Stimulated activated naive CD4-positive, alpha-beta T cell (primary cell): ENCODE data around the gene GOLGA6L2.
"Not testable (repeated sequence)": the region's sequence is repeated elsewhere in the genome, so short reads cannot be mapped to it uniquely, and the experiment has no call there.

Source experiments
- DNase-seq, 6 experiments: peaks; one replicate each; lab custom pipeline; 2025; lab: John Stamatoyannopoulos, UW

The GOLGA6L2 gene

DNA sequence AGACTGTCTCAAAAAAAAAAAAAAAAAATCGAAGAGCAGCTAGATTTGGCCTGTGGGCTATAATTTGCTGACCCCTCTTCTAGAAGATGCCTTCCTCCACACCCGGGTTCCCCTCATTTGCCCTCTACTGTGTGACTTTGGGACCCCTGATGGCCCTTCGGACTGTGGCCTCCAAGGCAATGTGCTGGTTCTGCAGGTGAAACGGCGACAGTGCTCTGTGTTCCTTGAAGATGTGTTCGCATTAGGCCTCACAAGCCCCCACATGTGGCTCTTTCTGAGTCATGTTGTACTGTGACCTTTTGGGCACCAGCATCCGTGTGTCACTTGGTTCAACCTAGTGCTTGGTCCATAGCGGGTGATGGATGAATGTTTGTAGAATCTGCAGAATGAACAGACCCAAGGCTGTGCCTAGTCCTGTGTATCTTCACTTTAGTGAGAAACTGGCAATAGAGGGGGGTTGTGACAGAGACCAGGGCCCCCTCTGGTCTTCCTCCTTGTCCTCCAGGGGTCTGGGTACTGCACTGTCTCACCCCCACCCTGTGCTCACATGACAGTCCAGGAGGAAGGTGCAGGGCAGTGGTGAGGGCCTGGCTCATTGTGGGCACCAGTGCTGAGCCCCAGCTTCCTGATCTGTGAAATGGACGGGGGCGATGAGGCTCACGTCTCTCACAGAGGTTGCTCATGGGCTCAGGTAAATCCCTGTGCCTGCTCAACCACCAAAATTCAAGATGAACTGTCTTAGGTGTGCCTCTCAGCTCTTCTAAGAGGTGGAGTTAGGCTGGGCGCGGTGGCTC, 22.7 kb downstream of the GOLGA6L2 start:
- DNase-seq = no peak

GRCh38 chr15:23422946-23423708, 23.9 kb downstream of the GOLGA6L2 start:
- no peak for DNase-seq

DNA sequence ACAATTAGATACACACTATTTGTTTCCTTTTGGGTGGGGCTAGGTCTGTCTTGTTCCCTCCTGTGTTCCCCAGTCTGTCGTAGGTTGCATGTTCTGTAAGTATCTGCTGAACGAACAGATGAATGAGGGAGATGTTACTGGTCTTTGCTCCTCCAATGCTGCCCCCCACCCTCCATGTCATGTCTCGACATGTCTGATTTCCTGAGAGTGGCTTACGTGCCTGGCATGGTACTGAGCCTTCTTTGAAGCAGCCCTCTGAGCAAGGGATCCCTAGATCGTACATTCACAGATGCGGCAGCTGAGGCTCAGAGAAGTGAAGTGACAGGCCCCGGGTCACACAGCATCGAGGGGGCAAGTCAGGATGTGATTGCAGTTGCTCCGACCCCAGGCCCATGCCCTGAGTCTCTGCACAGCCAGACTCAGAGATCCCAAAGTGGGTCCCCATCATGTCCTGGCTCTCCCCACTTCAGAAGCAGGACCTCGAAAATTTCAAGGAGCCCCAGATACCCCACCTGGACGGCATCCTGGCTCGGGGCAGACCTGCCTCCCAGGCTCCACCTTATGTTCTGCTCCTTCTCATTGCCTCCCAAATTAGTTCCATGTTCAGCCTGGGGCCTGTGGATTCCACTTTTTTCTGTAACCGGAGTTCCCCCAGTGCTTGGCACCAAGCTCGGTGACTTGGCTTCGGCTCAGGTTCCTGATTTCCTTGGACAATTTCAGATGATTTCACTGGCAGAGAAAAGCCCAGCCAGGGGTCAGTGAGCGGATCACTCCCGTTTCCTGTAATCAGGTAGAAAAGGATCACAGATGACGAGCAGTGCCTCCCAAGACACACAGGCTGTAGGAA, 24.7 kb downstream of the GOLGA6L2 start:
- no peak for DNase-seq

- DNase-seq = no peak
Measured at GRCh38 chr15:23420806-23421575, 26.1 kb downstream of the GOLGA6L2 start.

- no peak for DNase-seq
Measured at GRCh38 chr15:23416349-23417276, 30.4 kb downstream of the GOLGA6L2 start.

GRCh38 chr15:23415866-23416265, 31.2 kb downstream of the GOLGA6L2 start:
- not testable (repeated sequence) for DNase-seq

DNA sequence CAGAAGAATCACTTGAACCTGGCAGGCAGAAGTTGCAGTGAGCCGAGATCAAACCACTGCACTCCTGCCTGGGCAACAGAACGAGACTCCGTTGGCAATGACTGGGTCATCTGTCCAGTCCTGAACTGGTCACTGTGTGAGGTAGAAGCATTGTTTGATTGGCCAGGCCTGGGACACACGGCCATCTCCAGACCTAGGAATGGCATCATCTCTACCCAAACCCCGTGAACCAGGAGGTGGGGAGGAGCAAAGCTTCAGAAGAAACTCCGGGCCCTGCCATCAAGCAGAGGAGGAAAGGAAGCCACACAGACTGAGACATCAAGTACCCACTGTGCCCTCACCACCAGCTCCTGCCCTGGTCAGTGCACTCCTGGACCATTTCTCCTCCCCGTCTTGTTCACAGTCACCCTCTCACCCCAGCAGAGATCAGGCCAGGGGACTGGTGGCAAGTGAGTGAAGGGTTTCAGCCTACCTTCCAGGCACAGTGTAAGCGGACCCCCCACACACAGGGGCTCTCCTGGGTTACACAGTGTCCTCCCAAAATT, 31.6 kb downstream of the GOLGA6L2 start:
- no peak for DNase-seq

DNA sequence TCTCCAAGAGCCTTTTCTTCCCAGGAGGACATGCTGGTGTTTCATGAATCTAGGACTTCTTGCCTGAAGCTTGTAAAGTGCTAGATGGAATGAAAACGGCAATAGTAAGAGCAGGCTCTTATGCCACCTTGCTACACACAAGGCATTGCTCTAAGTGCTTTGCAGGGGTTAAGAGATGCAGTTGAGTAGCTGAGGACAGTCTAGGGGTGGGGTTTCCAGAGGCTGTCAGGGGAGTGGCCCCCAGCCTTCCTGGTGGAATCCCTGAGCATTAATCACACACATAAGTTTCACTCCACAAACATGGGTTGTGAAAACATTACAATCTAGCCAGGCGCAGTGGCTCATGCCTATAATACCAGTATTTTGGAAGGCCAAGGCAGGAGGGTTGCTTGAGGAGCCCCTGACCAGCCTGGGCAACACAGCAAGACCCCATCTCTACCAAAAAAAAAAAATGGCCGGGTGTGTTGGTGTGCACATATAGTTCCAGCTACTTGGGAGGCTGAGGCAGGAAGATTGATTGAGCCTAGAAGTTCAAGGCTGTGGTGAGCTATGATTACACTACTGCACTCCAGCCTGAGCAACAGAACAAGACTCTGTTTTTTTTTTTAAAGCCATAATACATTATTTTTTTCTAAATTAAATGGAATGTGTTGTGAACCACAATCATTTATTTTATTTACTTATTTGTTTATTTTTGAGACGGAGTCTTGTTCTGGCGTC, 34.0 kb downstream of the GOLGA6L2 start:
- not testable (repeated sequence) for DNase-seq

DNA sequence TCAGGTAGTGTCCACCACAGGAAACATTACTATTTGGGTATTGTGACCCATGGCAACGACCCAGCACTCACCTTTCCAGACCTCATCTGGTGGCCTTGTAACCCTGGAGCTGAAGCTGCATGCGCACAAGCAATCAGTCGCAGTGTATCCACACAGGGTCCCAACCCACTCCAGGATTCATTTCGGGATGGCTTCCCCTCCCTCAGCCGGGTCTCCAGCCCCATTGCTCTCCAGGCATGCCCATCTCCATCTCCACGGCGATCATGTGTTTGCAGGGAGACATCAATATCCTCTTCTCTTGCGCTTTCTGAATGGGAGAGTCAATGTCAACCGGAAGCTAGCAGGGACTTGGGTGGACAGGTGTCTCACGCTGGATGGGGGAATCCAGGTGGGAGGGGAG, 35.2 kb downstream of the GOLGA6L2 start:
- DNase-seq = no peak

DNA sequence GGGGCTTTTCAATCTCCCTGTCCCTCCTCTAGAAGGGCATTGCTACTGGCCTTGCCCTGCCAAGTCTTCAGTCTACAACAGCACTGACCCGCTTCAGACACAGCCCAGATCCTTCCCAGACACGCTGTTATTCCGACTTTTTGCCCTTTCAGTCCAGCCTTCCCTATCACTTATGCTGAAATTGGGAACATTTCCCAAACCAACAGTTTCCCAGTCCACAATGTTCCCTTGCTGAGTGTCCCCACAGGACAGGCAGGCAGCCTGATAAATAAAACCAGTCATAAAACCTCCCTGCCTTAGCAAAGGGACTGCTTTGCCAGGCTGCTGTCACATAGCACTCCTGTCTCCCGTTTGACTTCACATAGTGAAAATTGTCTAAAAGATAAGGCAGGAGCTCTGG, 43.5 kb downstream of the GOLGA6L2 start:
- DNase-seq = no peak

- DNase-seq = no peak
Measured at GRCh38 chr15:23402544-23402943, 44.5 kb downstream of the GOLGA6L2 start.

DNA sequence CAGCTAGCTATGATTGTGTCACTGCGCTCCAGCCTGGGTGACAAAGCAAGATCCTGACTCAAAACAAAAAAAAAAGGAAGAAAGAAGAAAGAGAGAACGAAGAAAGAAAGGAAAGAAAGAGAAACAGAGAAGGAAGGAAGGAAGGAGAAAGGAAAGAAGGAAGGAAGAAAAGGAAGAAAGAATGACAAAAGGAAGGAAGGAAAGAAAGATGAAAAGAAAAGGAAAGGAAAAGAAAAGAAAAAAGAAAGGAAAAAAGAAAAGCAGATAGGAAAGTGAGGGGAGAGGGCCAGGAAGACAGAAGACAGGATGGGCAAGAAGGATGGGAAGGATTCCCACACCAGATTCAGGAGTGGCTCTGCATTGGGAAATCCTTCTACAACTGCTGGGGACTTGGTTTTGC, 44.9 kb downstream of the GOLGA6L2 start:
- DNase-seq = no peak

GRCh38 chr15:23401627-23402026, 45.4 kb downstream of the GOLGA6L2 start:
- no peak for DNase-seq

GRCh38 chr15:23399207-23399606, 47.8 kb downstream of the GOLGA6L2 start:
- not testable (repeated sequence) for DNase-seq

DNA sequence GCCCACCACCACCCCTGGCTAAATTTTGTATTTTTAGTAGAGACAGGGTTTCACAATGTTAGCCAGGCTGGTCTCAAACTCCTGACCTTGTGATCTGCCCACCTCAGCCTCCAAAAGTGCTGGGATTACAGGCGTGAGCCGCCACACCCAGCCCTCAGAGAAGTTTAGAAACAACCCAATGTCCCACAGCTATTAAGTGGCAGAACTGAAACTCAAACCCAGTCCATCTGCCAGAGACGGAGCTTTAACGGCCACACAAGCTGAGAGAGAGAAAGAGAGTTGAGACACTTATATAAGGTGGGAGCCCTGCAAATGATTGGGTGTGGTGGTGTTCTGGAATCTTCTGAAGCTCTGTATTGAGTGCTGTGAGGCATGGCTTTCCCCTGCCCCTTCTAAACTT, 48.7 kb downstream of the GOLGA6L2 start:
- not testable (repeated sequence) for DNase-seq

DNA sequence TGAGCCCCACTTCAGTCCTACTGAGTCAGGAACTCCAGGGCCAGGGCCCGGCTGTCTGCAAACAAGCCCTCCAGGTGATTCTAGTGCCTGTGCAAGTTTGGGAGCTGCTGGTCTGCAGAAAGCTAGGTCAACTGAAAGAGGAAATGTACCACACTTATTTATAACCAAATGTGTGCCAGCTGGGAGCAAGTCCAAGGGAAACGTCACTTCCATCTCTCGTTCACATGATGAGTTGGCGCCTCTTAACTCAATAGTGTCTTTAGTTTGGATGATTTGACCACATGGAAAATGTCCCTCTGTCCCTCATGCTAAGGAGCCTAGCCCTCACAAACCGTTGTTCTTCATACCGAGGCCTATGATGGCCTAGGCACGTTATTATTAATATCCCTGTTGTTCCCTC, 49.3 kb downstream of the GOLGA6L2 start:
- DNase-seq = no peak

DNA sequence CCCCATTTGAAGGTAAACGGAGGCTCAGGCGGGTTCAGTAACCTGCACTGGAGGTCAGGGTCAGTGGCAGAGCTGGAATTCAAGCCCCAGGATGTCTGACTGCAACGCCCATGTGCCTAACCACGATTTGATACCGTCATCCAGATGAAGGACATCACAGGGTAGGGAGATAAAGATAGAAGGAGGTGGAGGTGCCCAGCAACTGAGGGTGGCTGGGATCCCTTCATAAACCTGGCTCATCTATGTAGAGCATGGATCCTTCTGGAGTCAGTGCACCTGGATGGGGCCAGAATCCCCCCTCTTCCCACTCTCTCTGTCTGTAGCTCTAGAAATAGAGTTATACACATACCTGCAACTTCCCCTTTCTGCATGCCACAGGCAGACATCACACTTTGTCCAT, 51.2 kb downstream of the GOLGA6L2 start:
- DNase-seq = no peak

GRCh38 chr15:23395030-23395692, 51.9 kb downstream of the GOLGA6L2 start:
- no peak for DNase-seq
